ENCODE measurements around the gene LTBP4.
"Not testable (repeated sequence)": the region's sequence is repeated elsewhere in the genome, so short reads cannot be mapped to it uniquely, and the experiment has no call there.

The LTBP4 gene

GRCh38 chr19:40625406-40626120, 24.4 kb downstream of the LTBP4 start:
- no peak for DNase-seq (ENCODE audit: low read depth in 2 of 3, low spot score in 2 of 3)

- no peak for DNase-seq (ENCODE audit: low read depth in 2 of 3, low spot score in 2 of 3)
Observed at GRCh38 chr19:40626918-40627317, 25.7 kb downstream of the LTBP4 start.

GRCh38 chr19:40627486-40628279, 26.5 kb downstream of the LTBP4 start:
- no peak for DNase-seq (ENCODE audit: low read depth in 2 of 3, low spot score in 2 of 3)

GRCh38 chr19:40629346-40629745, 28.2 kb downstream of the LTBP4 start:
- no peak for DNase-seq (ENCODE audit: low read depth in 2 of 3, low spot score in 2 of 3)

GRCh38 chr19:40630571-40631160, 29.5 kb downstream of the LTBP4 start:
- DNase-seq (ENCODE audit: low read depth in 2 of 3, low spot score in 2 of 3): no peak

- DNase-seq (ENCODE audit: low read depth in 2 of 3, low spot score in 2 of 3): no peak
Observed at GRCh38 chr19:40632311-40633036, 31.3 kb downstream of the LTBP4 start.

GRCh38 chr19:40633207-40633606, 32.0 kb downstream of the LTBP4 start:
- no peak for DNase-seq (ENCODE audit: low read depth in 2 of 3, low spot score in 2 of 3)

- no peak for DNase-seq (ENCODE audit: low read depth in 2 of 3, low spot score in 2 of 3)
Observed at GRCh38 chr19:40638327-40638726, 37.2 kb downstream of the LTBP4 start.

- no peak for DNase-seq (ENCODE audit: low read depth in 2 of 3, low spot score in 2 of 3)
Observed at GRCh38 chr19:40639638-40639982, 38.4 kb downstream of the LTBP4 start.

GRCh38 chr19:40640744-40641143, 39.6 kb downstream of the LTBP4 start:
- DNase-seq (ENCODE audit: low read depth in 2 of 3, low spot score in 2 of 3): no peak

- no peak for DNase-seq (ENCODE audit: low read depth in 2 of 3, low spot score in 2 of 3)
Observed at GRCh38 chr19:40641281-40641680, 40.1 kb downstream of the LTBP4 start.

- no peak for DNase-seq (ENCODE audit: low read depth in 2 of 3, low spot score in 2 of 3)
Observed at GRCh38 chr19:40642051-40642706, 41.0 kb downstream of the LTBP4 start.

- DNase-seq (ENCODE audit: low read depth in 2 of 3, low spot score in 2 of 3): no peak
Observed at GRCh38 chr19:40642757-40643305, 41.7 kb downstream of the LTBP4 start.

GRCh38 chr19:40646743-40647254, 45.6 kb downstream of the LTBP4 start:
- no peak for DNase-seq (ENCODE audit: low read depth in 2 of 3, low spot score in 2 of 3)

GRCh38 chr19:40649903-40650675, 48.9 kb downstream of the LTBP4 start:
- not testable (repeated sequence) for DNase-seq (ENCODE audit: low read depth in 2 of 3, low spot score in 2 of 3)

- DNase-seq (ENCODE audit: low read depth in 2 of 3, low spot score in 2 of 3): no peak
Observed at GRCh38 chr19:40650749-40651305, 49.7 kb downstream of the LTBP4 start.

- not testable (repeated sequence) for DNase-seq (ENCODE audit: low read depth in 2 of 3, low spot score in 2 of 3)
Observed at GRCh38 chr19:40652303-40652702, 51.1 kb downstream of the LTBP4 start.

- DNase-seq (ENCODE audit: low read depth in 2 of 3, low spot score in 2 of 3): not testable (repeated sequence)
Observed at GRCh38 chr19:40655684-40656083, 54.5 kb downstream of the LTBP4 start.

- DNase-seq (ENCODE audit: low read depth in 2 of 3, low spot score in 2 of 3): no peak
Observed at GRCh38 chr19:40658031-40658430, 56.9 kb downstream of the LTBP4 start.

All from activated CD8-positive, alpha-beta memory T cell treated with anti-CD3 and anti-CD28 coated beads for 48 hours (primary cell).